Measurements from ENCODE around the gene PPY.

DNA sequence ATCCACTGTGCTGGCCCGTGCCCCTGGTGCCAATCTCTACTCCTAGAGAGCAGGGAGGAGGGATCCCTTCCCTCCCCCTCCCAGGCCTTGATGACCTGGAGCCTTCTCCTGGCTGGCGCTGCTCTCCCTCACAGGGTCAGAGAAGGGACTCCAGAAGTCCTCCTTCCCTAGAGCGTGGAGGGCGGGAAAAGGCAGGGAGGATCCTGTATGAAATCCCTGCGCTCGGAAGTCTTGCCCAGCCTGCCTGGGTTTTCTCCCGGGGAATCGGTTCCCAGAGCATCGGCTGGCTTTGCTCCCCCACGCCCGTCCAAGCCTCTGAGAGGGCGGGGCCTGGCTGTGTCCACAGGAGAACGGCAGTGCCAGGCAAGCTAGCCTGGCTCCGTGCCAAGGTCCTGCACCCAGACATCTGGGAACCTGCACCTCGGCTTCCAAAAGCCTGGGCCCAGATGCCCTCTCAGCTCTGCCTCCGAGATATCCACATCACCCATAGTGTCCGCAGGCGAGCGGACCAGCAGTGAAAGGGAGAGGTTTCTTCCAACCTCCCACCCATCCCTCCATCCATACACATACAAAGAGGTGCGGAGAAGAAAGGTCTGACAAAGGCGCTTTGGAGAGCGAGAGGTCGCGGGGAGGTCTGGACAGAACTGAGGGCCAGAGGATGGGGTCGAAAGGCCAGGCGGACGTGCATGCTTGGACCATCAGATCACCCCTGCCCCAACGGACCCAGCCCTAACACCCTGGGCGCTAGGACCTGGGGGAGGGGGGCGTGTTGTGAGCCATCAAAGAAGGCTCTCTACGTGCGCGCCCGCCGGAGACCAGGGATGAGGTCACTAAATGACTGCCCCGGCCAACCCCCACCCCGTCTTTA, 36.1 kb downstream of the PPY start:
- no peak for TF ChIP-seq POLR2A (IDR thresholded peaks at IDR 0.05)
- no peak for TF ChIP-seq CTCF (IDR thresholded peaks at IDR 0.05 in 8 of 11, conservative IDR thresholded peaks at IDR 0.05 in 3 of 11)
